Activated CD4-positive, alpha-beta T cell treated with anti-CD3 and anti-CD28 coated beads, Interleukin-2, amount 50 U/mL, for 24 hours (primary cell): ENCODE results near the gene QSOX2.

ENCODE experiments used
- DNase-seq, 2 donors: peaks; one replicate each; pipeline ENCODE4 v3.0.0-alpha.2; 2020; ENCODE audit warnings: low read depth in 1 of 2, low spot score in 1 of 2

Gene QSOX2

DNA sequence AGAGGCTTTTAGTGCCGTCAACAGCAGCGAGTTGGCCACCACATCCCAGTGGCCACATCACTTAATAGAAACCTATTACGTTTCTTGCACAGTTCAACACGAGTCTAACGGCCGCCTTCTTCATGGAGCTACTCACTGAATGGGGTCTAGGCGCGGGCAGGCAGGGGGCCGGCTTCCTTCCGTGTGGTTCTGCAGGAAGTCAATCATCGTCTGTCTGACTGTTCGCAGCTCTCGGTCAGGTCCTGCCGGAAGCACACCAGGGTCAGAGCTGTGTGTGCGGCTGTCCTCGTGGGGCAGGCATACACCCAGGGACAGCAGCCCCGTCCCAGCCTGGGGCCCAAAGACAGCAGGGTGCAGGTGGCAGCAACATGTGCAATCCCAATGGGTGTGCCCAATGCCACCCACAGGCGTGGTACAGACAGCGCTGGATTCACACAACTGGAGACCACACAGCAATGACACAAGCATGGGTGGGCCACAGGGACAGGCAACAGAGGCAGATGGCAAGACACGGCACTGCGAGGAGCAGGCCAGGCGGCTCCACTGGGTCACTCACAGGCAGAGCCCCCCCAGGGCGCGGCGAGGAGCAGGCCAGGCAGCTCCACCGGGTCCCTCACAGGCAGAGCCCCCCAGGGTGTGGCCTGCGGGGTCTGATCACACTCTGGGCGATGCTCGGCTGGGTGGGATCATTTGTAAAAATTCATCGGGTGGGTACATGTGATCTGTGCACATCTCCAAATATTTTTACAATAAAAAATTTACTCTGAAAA lies 21.6 kb downstream of the QSOX2 start:
- DNase-seq: no peak

- DNase-seq: no peak
Measured at GRCh38 chr9:136222906-136223285, 22.7 kb downstream of the QSOX2 start.

GRCh38 chr9:136222166-136222905 lies 23.3 kb downstream of the QSOX2 start:
- DNase-seq: no peak

DNA sequence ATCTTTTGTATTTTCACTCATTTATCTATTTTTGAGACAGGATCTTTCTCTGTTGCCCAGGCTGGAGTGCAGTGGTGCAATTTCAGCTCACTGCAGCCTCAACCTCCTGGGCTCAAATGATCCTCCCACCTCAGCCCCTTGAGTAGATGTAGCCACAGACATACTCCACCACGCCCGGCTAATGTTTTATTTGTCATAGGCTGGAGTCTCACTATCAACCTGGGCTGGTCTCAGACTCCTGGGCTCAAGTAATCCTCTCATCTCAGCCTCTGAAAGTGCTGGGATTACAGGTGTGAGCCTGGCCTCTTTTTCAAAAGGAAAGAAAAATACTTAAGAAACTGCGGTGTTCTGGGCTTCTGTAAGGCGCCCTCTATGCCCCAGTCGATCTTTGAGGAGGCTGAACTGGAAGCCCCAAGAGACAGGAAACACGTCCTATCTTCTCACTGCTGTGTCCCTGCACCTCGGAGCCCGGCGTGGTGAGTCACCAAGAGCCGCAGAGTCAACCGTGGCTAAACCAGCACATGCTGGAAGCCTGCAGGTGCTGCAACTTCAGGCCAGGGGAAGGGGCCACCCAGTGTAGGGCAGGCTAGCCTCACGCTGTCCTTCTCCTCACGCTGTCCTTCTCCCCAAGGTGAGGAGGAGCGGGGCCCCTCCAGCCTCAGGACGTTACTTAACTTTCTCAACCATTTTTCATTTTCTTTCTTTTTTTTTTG lies 25.4 kb downstream of the QSOX2 start:
- no peak for DNase-seq

GRCh38 chr9:136219276-136219675 lies 26.3 kb downstream of the QSOX2 start:
- DNase-seq: no peak

GRCh38 chr9:136218673-136219072 lies 26.9 kb downstream of the QSOX2 start:
- DNase-seq: no peak

- no peak for DNase-seq
Measured at GRCh38 chr9:136218271-136218670, 27.3 kb downstream of the QSOX2 start.

GRCh38 chr9:136216541-136217244 lies 28.9 kb downstream of the QSOX2 start:
- DNase-seq: no peak

GRCh38 chr9:136213733-136214132 lies 31.9 kb downstream of the QSOX2 start:
- DNase-seq: no peak

GRCh38 chr9:136212345-136212950 lies 33.2 kb downstream of the QSOX2 start:
- no peak for DNase-seq

- no peak for DNase-seq
Measured at GRCh38 chr9:136211441-136212344, 33.9 kb downstream of the QSOX2 start.

- no peak for DNase-seq
Measured at GRCh38 chr9:136211006-136211405, 34.6 kb downstream of the QSOX2 start.

DNA sequence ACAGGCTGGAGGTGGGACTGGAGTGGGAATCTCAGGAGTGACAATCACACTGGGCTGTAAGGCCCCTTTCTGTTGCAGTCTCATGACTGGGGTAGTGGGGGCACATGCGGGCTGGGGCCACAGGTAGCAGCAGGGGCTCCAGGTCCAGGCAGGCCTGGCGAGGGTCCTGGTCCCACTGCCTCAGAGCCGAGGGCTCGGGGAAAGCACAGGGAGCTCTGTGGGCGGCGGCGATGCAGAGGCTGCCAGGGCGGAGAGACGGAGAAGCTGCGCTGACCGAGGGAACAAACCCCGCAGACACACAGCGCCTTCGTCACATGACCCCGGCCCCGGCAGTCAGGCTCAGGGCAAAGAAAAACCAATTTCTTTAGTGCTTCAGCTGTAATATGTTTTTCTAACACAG lies 35.3 kb downstream of the QSOX2 start:
- DNase-seq: no peak

DNA sequence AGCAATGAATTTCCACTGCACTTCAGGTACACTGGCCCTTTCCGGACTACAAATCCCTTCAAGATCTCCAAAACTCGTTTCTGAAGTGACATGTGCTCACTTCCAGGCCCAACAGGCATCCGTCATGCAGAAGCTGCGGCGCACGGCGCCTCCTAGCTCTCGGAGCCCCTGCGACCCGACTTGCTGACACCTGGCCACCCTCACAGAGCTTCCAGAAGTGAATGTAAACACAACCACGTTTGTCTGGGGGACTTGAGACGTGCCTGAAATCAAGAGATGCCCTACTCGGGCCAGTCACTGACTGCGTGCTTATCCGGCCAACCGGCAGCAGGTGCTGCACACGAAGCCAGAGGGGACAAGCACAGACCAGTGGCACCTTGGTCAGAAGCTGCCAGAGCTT lies 35.8 kb downstream of the QSOX2 start:
- DNase-seq: no peak

DNA sequence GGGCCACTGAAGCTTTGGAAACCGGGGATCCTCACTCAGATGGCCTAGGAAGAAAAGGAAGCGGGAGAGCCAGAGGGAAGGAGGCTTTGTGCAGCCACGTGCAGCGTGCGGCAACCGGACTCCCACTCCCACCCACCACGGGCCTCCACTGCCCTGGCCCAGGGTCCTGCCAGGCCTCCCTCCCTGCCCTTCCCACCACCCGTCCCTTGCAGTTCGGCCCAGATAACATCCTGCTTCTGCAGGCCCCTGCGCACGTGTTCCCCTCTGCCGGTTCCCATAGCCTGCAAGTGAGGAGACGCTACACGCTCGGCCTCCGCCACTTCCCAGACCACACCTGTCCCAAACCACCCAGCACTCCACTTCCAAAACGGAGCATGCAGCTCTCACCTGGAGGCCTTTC lies 36.4 kb downstream of the QSOX2 start:
- DNase-seq: no peak

GRCh38 chr9:136208675-136209074 lies 36.9 kb downstream of the QSOX2 start:
- no peak for DNase-seq

DNA sequence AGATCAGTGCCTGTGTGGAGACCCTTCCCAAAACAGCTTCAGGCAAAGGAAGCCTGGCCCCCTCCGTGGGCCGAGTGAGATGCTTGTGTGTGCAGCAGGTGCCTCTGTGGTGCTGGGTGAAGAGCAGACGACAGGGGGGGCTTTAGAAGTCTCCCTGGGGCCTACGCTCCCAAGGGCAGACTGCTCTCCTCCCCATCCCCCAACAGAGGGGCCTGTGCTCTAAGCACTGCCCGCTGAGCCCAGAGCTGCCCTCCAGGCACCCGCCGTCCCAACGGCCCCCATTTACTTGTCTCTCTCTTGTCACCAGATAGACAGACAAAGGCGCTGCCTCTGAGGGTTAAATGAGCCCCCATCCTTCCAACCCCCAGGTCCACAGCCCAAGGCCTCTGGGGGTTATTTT lies 38.0 kb downstream of the QSOX2 start:
- no peak for DNase-seq

DNA sequence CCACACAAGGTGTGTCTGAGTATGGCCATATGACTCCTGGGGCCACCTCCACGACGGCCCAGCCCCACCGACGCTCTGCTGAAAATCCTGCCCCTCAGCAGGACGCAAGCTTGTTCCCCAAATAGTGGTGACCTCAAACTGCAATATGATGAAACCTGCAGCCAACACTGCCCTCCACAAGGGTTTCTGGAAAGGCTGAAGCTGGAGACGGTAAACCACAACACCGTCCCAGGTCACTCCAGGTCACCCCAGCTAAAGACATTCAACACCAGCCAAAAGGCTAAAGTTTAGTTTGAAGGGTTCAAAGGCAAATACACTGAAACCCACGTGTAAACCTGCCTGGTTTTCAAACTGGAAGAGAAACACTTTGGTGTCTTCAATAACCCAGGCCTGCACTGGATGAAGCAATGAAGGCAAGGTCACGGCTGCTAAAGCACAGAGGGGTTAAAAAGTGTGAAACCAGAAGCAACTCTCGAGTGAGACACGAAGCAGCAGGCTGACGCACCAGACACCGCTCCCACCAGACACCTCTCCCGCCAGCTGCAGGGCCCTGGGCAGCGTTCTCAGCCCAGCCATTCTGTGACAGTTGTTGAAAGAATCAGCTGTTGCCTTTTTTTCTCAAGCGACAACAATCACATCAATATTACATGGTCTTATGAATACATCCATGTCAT lies 38.9 kb downstream of the QSOX2 start:
- no peak for DNase-seq

- DNase-seq: no peak
Measured at GRCh38 chr9:136205707-136205992, 40.0 kb downstream of the QSOX2 start.
